DND-41 (cell line): ENCODE data around the gene STARD3.

Source experiments
- EZH2 ChIP-seq: IDR thresholded peaks from 3 replicates; pipeline ENCODE4 v1.6.1; 2012; ENCODE audit warnings: borderline replicate concordance, low read depth, mild to moderate bottlenecking, moderate library complexity, low read length, inconsistent platforms; ENCODE audit not compliant: severe bottlenecking
- TF ChIP-seq, protein P1 (sequence below): IDR thresholded peaks from 2 replicates; pipeline ENCODE4 v1.5.1; 2012; ENCODE audit warnings: borderline replicate concordance, low read length, moderate library complexity, mild to moderate bottlenecking; ENCODE audit not compliant: poor library complexity, severe bottlenecking; ENCODE audit errors: extremely low read depth

DNA sequence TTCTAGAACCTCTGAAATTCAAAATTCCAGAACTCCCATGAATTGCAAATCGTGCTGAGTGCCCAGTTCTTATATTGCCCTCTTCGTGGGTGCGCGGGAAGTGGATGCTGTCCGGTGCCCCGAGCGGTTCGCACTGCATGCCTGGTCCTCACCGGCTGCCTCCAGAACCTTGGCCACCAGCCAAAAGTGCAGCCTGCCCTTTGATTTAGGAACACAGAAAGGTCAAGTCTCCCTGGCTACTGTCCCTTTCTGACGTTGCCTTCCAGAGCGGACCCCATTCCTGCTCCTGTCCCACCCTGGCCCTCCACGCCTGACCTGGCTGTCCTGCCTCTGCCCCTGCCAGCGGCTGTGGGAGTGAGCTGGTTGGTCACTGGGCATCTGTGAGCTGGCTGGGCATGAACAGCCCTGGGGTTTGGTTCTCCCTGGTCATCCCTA is 38.9 kb upstream of the STARD3 start:
- no peak for TF ChIP-seq EZH2
- TF ChIP-seq, protein P1, sequence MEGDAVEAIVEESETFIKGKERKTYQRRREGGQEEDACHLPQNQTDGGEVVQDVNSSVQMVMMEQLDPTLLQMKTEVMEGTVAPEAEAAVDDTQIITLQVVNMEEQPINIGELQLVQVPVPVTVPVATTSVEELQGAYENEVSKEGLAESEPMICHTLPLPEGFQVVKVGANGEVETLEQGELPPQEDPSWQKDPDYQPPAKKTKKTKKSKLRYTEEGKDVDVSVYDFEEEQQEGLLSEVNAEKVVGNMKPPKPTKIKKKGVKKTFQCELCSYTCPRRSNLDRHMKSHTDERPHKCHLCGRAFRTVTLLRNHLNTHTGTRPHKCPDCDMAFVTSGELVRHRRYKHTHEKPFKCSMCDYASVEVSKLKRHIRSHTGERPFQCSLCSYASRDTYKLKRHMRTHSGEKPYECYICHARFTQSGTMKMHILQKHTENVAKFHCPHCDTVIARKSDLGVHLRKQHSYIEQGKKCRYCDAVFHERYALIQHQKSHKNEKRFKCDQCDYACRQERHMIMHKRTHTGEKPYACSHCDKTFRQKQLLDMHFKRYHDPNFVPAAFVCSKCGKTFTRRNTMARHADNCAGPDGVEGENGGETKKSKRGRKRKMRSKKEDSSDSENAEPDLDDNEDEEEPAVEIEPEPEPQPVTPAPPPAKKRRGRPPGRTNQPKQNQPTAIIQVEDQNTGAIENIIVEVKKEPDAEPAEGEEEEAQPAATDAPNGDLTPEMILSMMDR, result no peak
